ENCODE data around the gene ATXN7L1. TPM values are rescaled to one million over a fixed set of nuclear protein-coding genes. Genes with fewer than 3 reads are reported as not detected.
A peak's percentile ranks its signal among the peaks of the same experiment; 100 is the strongest.

ATXN7L1 gene
- total RNA-seq, 2 donors from 2014 or later: 1.7 to 3.2 TPM

GRCh38 chr7:105862770-105863169, 13.6 kb downstream of the ATXN7L1 start:
- Histone ChIP-seq H3K27ac (no peak overlapping the region), H3K36me3 (no peaks in the 10 kb centered on the region), H3K4me3 (no peak overlapping the region), H3K27me3 (no peaks in the 10 kb centered on the region), H3K4me1 (no peaks in the 10 kb centered on the region), H3K9me3 (no peaks in the 10 kb centered on the region)
- no peak for DNase-seq (ENCODE audit: low spot score)
- no peak for TF ChIP-seq CTCF (IDR thresholded peaks at IDR 0.05)

GRCh38 chr7:105862276-105862675, 14.1 kb downstream of the ATXN7L1 start:
- DNase-seq (ENCODE audit: low spot score): no peak
- H3K36me3 ChIP-seq: no peaks in the 10 kb centered on the region
- H3K27me3 ChIP-seq: no peaks in the 10 kb centered on the region
- no peak for TF ChIP-seq CTCF (IDR thresholded peaks at IDR 0.05)
- no peaks in the 10 kb centered on the region for H3K9me3 ChIP-seq
- no peaks in the 10 kb centered on the region for H3K4me1 ChIP-seq
- H3K27ac ChIP-seq: no peak overlapping the region
- H3K4me3 ChIP-seq: no peak overlapping the region

GRCh38 chr7:105861224-105861623, 15.2 kb downstream of the ATXN7L1 start:
- no peaks in the 10 kb centered on the region for H3K36me3 ChIP-seq
- no peaks in the 10 kb centered on the region for H3K9me3 ChIP-seq
- no peak overlapping the region for H3K4me3 ChIP-seq
- no peaks in the 10 kb centered on the region for H3K27me3 ChIP-seq
- peak; percentile 42 for DNase-seq (ENCODE audit: low spot score)
- H3K27ac ChIP-seq: no peak overlapping the region
- TF ChIP-seq CTCF (IDR thresholded peaks at IDR 0.05): no peak
- no peaks in the 10 kb centered on the region for H3K4me1 ChIP-seq

GRCh38 chr7:105860793-105861192, 15.6 kb downstream of the ATXN7L1 start:
- Histone ChIP-seq H3K36me3 (no peaks in the 10 kb centered on the region), H3K27ac (no peak overlapping the region), H3K4me1 (no peaks in the 10 kb centered on the region), H3K27me3 (no peaks in the 10 kb centered on the region), H3K4me3 (no peak overlapping the region), H3K9me3 (no peaks in the 10 kb centered on the region)
- TF ChIP-seq CTCF (IDR thresholded peaks at IDR 0.05): no peak
- DNase-seq (ENCODE audit: low spot score): no peak

- Histone ChIP-seq H3K36me3 (no peaks in the 10 kb centered on the region), H3K9me3 (no peaks in the 10 kb centered on the region), H3K27me3 (no peaks in the 10 kb centered on the region), H3K4me3 (no peak overlapping the region), H3K27ac (no peak overlapping the region), H3K4me1 (no peaks in the 10 kb centered on the region)
- DNase-seq (ENCODE audit: low spot score): no peak
- TF ChIP-seq CTCF (IDR thresholded peaks at IDR 0.05): no peak
These were observed 19.1 kb downstream of the ATXN7L1 start for GRCh38 chr7:105857009-105857952.

Data from right atrium auricular region (tissue), 2 donors.